ENCODE data around the gene CLPTM1L.
"Not testable (repeated sequence)": the region's sequence is repeated elsewhere in the genome, so short reads cannot be mapped to it uniquely, and the experiment has no call there.

CLPTM1L gene

DNA sequence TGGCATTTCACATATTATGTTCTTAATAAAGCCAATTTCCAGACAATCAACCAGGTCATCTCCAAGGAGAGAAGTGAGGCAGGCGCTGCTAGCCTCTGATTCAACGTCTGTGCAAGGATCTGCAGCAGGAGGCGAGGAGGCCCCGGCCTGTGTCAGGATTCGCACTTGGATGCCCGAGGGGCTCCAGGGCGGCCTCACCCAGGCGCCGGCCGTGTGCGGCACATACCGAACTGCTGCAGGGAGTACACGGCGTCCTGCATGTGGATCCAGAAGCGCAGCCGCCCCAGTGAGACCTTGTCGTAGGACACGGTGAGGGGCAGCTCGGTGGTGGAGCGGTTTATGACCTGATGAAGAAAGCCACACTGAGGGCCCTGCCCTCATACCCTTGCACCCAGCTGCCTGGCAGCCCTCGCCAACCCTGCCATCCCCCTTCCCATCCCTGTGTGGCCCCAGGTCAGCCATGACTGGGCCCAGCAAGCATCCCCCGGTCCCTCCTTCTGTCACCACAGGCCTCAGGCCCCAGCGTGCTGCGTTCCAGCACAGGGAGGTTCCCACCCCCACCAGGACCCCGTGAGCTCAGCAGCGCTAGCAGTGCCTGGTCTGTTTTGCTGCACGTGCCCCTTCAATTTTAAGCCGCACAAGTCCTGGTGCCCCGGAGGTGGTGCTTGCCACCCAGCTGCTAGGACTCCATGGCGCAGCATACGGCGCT, 9.9 kb downstream of the CLPTM1L start:
- no peak overlapping the region for H3K4me3 ChIP-seq (replicated peaks; ENCODE audit: low read depth, low read length)
- DNase-seq (ENCODE audit: low read depth) = no peak
- TF ChIP-seq, protein P1, sequence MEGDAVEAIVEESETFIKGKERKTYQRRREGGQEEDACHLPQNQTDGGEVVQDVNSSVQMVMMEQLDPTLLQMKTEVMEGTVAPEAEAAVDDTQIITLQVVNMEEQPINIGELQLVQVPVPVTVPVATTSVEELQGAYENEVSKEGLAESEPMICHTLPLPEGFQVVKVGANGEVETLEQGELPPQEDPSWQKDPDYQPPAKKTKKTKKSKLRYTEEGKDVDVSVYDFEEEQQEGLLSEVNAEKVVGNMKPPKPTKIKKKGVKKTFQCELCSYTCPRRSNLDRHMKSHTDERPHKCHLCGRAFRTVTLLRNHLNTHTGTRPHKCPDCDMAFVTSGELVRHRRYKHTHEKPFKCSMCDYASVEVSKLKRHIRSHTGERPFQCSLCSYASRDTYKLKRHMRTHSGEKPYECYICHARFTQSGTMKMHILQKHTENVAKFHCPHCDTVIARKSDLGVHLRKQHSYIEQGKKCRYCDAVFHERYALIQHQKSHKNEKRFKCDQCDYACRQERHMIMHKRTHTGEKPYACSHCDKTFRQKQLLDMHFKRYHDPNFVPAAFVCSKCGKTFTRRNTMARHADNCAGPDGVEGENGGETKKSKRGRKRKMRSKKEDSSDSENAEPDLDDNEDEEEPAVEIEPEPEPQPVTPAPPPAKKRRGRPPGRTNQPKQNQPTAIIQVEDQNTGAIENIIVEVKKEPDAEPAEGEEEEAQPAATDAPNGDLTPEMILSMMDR (IDR thresholded peaks at IDR 0.05; ENCODE audit: low read length, missing control alignments) = no peak

DNA sequence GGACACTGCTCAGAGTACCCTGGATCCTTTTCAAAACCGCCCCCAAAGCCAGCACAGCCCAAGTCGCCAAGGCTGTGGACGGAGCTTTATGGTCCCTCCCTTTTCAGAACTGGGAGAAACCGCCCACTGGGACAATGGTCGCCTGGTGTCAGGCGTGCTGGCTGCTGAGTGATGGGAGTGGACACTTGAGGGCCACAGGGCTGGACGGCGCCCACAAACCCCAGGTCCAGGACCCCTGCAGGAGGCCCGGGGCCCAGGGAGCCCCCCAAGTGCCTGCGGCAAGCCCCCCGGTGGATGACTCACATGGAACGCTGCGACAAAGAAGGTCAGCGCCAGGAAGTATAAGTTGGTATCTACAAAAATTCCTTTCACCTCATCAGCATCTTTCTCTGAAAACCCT, 10.9 kb downstream of the CLPTM1L start:
- TF ChIP-seq, protein P1 (IDR thresholded peaks at IDR 0.05; ENCODE audit: low read length, missing control alignments) = no peak
- no peak for DNase-seq (ENCODE audit: low read depth)
- no peak overlapping the region for H3K4me3 ChIP-seq (replicated peaks; ENCODE audit: low read depth, low read length)

DNA sequence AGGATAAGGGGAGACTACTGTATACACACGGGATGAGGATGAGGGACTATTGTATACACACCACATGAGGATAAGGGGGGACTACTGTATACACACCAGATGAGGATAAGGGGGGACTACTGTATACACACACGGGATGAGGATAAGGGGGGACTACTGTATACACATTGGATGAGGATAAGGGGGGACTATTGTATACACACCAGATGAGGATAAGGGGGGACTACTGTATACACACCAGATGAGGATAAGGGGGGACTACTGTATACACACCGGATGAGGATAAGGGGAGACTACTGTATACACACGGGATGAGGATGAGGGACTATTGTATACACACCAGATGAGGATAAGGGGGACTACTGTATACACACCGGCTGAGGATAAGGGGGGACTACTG, 11.6 kb downstream of the CLPTM1L start:
- H3K4me3 ChIP-seq (replicated peaks; ENCODE audit: low read depth, low read length) = not testable (repeated sequence)
- peak; percentile 16 for DNase-seq (ENCODE audit: low read depth)

DNA sequence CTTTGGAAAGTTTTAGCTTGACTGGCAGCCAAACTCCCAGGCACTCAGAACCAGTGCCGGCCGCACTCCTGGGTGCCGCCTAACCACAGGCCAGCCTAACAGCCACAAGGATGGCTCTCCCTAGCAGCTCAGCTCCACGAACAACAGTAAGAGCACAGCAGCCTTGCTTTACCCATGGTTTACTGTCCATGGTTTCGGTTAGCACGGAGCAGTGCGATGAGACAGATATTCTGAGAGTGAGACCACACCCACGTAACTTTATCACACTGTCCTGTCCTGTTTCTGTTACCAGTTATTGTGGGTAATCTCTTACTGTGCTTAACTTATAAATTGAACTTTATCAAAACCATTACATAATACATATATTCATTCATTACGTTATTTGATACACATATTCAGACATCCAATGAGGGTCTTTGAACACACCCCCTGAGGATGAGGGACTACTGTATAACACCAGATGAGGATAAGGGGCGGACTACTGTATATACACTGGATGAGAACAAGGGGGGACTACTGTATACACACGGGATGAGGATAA, 12.4 kb downstream of the CLPTM1L start:
- peak; percentile 12 for DNase-seq (ENCODE audit: low read depth)
- H3K4me3 ChIP-seq (replicated peaks; ENCODE audit: low read depth, low read length) = no peak overlapping the region
- TF ChIP-seq, protein P1 (IDR thresholded peaks at IDR 0.05; ENCODE audit: low read length, missing control alignments) = no peak

DNA sequence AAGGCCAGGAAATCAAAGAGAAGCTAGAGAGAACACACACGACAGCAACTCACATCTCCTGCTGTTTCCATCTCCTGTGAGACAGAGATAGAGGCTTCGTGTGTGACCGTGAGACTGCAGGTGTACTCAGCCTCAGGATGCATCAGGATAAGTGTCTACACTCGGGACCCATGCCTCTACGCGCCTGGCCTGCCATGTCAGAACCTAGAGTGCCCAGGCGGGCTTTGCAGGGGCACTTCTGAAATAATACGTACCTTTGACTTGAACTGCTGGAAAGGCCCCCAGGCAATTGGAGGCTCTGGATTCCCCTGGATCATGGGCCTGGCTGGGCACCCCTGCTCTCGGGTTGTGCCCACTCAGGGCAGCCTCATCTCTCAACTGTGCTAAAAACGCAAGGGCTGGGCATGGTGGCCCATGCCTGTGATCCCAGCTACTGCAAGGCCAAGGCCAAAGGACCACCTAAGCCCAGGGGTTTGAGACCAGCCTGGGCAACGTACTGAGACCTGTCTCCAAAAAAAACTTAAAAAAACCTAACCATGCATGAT, 13.0 kb downstream of the CLPTM1L start:
- no peak for DNase-seq (ENCODE audit: low read depth)
- TF ChIP-seq, protein P1 (IDR thresholded peaks at IDR 0.05; ENCODE audit: low read length, missing control alignments) = no peak
- H3K4me3 ChIP-seq (replicated peaks; ENCODE audit: low read depth, low read length) = no peak overlapping the region

DNA sequence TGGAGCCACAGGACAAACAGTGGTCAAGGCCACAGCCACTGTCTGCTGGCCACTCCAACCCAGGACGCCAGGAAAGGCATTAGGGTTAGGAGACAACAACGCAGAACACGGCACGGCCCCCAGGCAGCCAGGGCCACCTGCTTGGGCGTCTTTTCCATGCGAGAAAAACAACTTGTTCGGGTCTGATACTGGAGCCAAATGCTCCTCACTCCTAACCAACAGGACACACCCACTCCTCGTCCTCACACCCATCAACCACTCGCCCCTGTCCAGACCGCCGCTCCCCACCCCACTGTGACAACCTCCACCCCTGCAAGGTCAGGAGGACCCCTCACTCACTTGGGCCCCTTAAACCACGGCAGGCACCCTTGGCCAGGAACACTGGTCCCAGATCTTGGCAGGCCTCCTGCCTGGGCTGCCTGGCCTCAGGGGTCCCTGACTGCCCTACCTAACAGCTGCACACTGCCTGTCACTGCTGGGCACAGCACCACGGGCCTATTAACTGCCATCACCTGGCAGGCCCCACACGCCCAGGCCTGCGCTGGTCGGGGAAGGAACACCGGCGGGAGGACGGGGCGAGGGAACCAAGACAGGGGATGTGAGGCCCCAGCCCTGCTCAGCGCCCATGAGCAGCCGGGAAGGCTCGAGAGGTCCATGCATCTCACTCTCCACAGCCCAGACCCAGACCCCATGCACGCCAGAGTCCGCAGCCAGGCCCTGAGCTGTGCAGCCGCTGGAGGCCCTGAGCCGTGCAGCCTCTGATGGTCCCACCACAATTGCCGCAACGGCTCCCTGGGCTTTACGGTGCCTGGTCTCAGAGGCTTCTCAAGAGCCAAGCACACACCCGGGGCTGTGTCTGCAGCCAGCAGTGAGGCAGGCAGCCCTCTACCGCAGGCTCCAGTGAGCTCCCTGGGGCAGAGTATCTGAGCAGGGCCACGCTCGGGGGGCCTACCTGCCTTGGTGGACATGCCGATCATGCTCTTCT, 13.8 kb downstream of the CLPTM1L start:
- H3K4me3 ChIP-seq (replicated peaks; ENCODE audit: low read depth, low read length) = no peak overlapping the region
- TF ChIP-seq, protein P1 (IDR thresholded peaks at IDR 0.05; ENCODE audit: low read length, missing control alignments) = no peak
- no peak for DNase-seq (ENCODE audit: low read depth)
